Stimulated activated CD4-positive, alpha-beta T cell treated with anti-CD3 and anti-CD28 coated beads, Interleukin-12 subunit alpha, Interleukin-12 subunit beta, amount 100 ng/mL, for 48 hours (primary cell): Measurements from ENCODE around the gene GSS.
A peak's percentile ranks its signal among the peaks of the same experiment; 100 is the strongest.
"Not testable (repeated sequence)": the region's sequence is repeated elsewhere in the genome, so short reads cannot be mapped to it uniquely, and the experiment has no call there.

Source experiments
- DNase-seq, 3 donors: peaks; one replicate each; pipeline ENCODE4 v3.0.0-alpha.2; 2020; ENCODE audit warnings: low read depth in 2 of 3, low spot score in 1 of 3

GSS gene

GRCh38 chr20:34907616-34908469, 47.8 kb downstream of the GSS start:
- DNase-seq, result no peak

GRCh38 chr20:34904202-34904621, 51.4 kb downstream of the GSS start:
- no peak for DNase-seq

GRCh38 chr20:34898731-34899130, 56.9 kb downstream of the GSS start:
- not testable (repeated sequence) for DNase-seq

- not testable (repeated sequence) for DNase-seq
These were observed 57.5 kb downstream of the GSS start for GRCh38 chr20:34898129-34898528.

GRCh38 chr20:34896086-34896621, 59.5 kb downstream of the GSS start:
- DNase-seq, result no peak

- no peak for DNase-seq
These were observed 60.1 kb downstream of the GSS start for GRCh38 chr20:34895465-34895864.

GRCh38 chr20:34894723-34895122, 60.9 kb downstream of the GSS start:
- no peak for DNase-seq

GRCh38 chr20:34892671-34893070, 62.9 kb downstream of the GSS start:
- no peak for DNase-seq

GRCh38 chr20:34891166-34892062, 64.2 kb downstream of the GSS start:
- DNase-seq, result peak in 1 of 3 donors; percentile 44

GRCh38 chr20:34888468-34888867, 67.1 kb downstream of the GSS start:
- no peak for DNase-seq

GRCh38 chr20:34887023-34887422, 68.6 kb downstream of the GSS start:
- DNase-seq, result no peak

GRCh38 chr20:34886122-34886521, 69.5 kb downstream of the GSS start:
- no peak for DNase-seq

- no peak for DNase-seq
These were observed 71.3 kb downstream of the GSS start for GRCh38 chr20:34884260-34884659.

GRCh38 chr20:34883809-34884208, 71.8 kb downstream of the GSS start:
- DNase-seq, result no peak

GRCh38 chr20:34883087-34883688, 72.4 kb downstream of the GSS start:
- DNase-seq, result no peak

- no peak for DNase-seq
These were observed 73.9 kb downstream of the GSS start for GRCh38 chr20:34881689-34882088.

- not testable (repeated sequence) for DNase-seq
These were observed 74.6 kb downstream of the GSS start for GRCh38 chr20:34880971-34881370.

- DNase-seq, result no peak
These were observed 75.3 kb downstream of the GSS start for GRCh38 chr20:34880215-34880850.
